GM11168 (cell line): ENCODE results near the gene RCAN3.
"Not testable (repeated sequence)": the region's sequence is repeated elsewhere in the genome, so short reads cannot be mapped to it uniquely, and the experiment has no call there.

Source experiments
- in situ Hi-C: fragments of 300-500 bp; cut with MboI; formaldehyde crosslinking; loops from one replicate; pipeline ENCODE4 v1.12.0; 2022; ENCODE audit warnings: low sequenced_read_pairs; ENCODE audit not compliant: unreplicated experiment

Gene RCAN3

GRCh38 chr1:24544239-24544638, 41.6 kb downstream of the RCAN3 start:
- in situ Hi-C loops = no loop called here

DNA sequence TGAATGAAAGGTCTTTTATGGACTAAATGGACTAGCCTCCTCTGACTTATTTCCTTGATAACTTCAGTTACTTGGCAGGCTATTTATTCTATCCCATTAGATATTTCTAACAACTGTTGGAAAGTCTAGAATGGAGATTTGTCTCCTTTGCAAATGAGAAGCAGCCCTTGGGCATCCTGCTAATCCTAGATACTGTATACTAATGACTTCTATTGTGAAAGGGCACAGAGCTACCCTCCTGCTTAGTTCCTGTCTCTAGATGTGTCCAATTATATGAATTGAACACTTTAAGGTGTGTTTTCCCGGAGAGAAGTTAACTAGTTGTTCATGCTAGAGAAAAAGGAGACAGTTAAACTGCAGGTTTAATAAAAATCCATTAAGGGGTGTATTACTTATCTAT, 43.0 kb downstream of the RCAN3 start:
- in situ Hi-C loops = no loop called here

- in situ Hi-C loops = no loop called here
Measured at GRCh38 chr1:24547195-24547594, 44.6 kb downstream of the RCAN3 start.

DNA sequence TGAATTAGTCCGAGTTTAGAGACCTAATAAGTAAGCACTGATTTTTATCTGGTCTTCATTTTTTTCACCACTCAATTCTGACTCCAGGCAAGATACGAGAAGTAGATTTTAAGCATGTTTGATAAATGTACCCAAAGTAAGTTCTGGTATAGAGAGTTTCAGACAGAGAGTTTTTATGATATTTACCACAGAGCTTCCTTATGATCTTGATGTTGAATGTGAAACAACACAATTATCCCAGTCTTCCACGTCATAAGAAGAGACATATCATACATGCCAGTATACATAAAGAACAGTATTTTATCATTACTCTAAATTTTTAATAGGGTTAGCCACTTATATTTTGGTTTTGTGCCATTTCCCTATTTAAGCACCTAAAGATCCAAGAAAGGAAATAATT, 45.4 kb downstream of the RCAN3 start:
- in situ Hi-C loops = no loop called here

DNA sequence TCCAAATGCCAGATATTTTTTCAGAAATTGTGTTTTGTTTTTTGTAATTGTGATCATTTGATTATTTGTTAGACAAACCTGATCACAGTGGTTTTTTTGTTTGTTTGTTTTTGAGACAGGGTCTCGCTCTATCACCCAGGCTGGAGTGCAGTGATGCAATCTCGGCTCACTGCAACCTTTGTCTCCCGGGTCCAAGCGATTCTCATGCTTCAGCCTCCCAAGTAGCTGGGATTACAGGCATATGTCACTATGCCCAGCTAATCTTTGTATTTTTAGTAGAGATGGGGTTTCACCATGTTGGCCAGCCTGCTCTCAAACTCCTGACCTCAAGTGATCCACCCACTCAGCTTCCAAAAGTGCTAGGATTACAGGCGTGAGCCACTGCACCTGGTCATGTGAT, 46.6 kb downstream of the RCAN3 start:
- in situ Hi-C loops = not testable (repeated sequence)

DNA sequence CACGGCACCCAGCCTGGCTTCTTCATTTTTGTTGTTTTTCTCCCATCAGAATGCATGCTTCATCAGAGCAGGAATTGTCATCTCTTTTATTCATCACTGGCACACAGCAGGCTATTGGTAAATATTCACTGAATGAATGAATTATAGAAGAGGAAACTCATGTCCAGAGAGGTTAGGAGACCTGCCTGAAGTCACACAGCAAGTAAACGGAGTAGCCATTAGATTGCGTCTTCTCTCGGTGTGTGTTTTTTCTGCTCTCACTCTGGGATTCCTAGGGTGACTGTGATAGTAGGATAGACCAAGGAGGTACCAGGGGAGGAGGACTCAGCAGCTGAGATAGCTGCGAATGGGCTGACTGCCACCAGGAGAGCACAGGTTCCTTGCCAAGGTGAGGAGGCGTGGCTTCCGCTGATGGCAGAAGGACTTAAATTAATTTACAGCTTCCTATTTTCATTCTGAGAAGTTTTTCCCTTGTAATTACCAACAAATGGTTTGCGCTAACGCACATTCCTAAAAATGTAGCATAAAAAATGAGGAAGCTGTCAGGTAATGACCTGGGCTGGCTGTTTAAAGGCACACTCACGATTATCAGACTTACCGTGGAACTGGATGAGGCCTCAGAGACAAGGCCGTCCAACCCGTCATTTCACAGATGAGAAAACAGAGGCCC, 48.8 kb downstream of the RCAN3 start:
- in situ Hi-C loops = no loop called here

- in situ Hi-C loops = no loop called here
Measured at GRCh38 chr1:24551960-24552571, 49.4 kb downstream of the RCAN3 start.

DNA sequence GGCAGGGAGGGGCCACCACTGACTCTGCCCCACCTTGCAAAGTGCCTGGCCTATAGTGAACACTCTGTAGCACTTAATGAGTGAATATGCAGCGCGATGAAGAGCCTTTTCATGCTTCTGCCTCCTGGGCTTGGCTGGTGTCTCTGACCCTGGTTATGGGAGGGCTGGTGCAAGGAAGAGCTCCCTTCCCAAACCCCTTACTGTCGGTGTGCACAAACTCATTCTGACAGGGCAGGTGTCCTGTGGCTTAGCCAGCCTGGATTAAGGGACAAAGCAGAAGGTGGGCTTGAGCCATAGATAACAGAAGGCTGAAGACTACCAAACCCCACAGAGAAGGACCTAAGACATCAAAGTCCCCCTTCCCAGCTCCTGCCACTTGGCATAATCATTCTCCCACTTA, 51.3 kb downstream of the RCAN3 start:
- in situ Hi-C loops = no loop called here

GRCh38 chr1:24554714-24555113, 52.1 kb downstream of the RCAN3 start:
- in situ Hi-C loops = no loop called here

DNA sequence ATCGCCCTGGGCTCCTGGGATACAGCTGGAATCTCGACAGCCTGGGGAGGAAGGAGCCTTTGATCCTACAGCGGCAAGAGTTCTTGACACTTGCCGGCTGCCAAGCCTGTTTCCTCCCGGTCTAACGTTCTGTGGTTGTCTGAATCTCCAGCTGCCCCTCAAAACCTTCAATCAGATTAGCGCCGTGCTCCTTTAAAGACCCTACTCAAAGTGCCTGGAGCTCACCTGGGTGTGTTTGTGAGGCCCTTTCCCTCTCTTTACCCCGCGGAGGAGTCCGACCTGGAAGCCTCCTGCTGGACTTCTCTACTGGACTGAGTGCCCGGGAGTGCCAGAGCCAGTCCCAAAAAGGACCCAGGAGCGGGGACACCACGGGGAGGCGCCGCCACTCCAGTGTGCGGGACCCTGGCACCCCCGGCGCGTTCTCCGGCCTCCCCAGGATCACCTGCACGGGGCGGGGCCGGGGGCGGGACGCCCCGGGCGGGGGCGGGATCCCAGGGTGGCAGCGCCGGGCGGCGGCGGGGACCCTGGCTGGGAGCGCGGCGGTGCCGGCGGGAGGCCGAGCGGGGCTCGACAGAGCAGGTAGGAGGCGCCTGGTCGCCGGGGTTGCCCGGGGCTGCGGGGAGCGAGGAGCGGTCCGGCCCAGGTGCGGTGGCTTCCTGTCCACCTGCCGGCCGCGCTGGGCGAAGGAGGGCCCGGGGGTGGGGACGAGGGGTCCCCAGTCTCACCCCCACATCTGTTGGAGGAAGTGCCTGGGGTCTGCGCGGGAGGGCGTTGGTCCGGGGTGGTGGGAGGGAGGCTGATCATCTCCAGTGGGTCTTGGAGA, 53.2 kb downstream of the RCAN3 start, which contains the start of gene NCMAP:
Gene NCMAP (plus strand): TSS at position 497 of the 823 bp plus-strand sequence. CDS start 39,344 bp downstream, outside the sequence.
- in situ Hi-C loops = no loop called here

DNA sequence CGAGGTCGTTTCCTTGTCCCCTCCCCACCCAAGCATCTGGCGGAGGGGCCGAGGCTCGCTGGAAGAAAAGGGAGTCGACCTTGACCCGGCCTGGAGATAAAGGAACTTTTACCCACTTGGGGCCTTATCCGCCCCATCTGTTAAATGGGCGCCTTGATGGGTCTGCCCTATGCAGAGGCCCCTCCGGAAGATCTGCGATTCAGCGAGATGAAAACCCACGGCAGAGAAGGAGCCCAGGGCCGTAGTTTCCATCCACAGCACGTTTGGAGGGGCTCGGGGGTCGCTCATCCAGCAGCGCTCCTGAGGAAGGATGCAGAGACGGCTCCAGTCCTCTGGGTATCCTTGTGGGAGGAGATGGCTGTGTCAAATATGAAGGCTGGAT, 53.8 kb downstream of the RCAN3 start:
- in situ Hi-C loops = no loop called here

GRCh38 chr1:24557220-24557619, 54.6 kb downstream of the RCAN3 start:
- in situ Hi-C loops = no loop called here

GRCh38 chr1:24557711-24558131, 55.1 kb downstream of the RCAN3 start:
- in situ Hi-C loops = no loop called here

- in situ Hi-C loops = no loop called here
Measured at GRCh38 chr1:24558455-24558854, 55.8 kb downstream of the RCAN3 start.

- in situ Hi-C loops = no loop called here
Measured at GRCh38 chr1:24558902-24559791, 56.5 kb downstream of the RCAN3 start.

- in situ Hi-C loops = no loop called here
Measured at GRCh38 chr1:24560361-24560760, 57.7 kb downstream of the RCAN3 start.

GRCh38 chr1:24562625-24563024, 60.0 kb downstream of the RCAN3 start:
- in situ Hi-C loops = no loop called here

GRCh38 chr1:24564695-24565094, 62.1 kb downstream of the RCAN3 start:
- in situ Hi-C loops = no loop called here

GRCh38 chr1:24566236-24566867, 63.7 kb downstream of the RCAN3 start:
- in situ Hi-C loops = no loop called here
